SIG-M5 (cell line): ENCODE measurements around the gene RAB40B.
"Not testable (repeated sequence)": the region's sequence is repeated elsewhere in the genome, so short reads cannot be mapped to it uniquely, and the experiment has no call there.

ENCODE experiments used
- DNase-seq: peaks from one replicate; lab custom pipeline; 2025; lab: John Stamatoyannopoulos, UW

The RAB40B gene

GRCh38 chr17:82698065-82698973 is at the start of gene RAB40B:
RAB40B (minus strand) TSS chr17:82698698; CDS start chr17:82698596, 102 bp downstream.
- DNase-seq, result peak; percentile 93

DNA sequence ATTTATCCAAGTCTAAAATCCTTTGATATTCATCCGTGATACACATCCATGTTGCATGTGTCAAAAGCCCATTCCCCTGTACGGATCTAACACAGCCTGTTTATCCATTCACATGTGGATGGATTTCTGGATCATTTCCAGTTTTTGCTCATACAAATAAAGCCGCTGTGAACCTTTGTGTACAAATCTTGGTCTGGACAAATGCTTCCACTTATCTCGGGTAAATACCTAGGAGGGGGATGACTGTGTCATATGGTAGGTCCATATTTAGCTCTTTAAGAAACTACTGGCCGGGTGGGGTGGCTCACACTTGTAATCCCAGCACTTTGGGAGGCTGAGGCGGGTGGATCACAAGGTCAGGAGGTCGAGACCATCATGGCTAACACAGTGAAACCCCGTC is 47.0 kb upstream of the RAB40B start:
- DNase-seq, result no peak

- not testable (repeated sequence) for DNase-seq
These were observed 46.2 kb upstream of the RAB40B start for GRCh38 chr17:82744736-82745135.

GRCh38 chr17:82743344-82744219 is 45.1 kb upstream of the RAB40B start:
- DNase-seq, result no peak

GRCh38 chr17:82740906-82741759 is 42.6 kb upstream of the RAB40B start:
- no peak for DNase-seq

GRCh38 chr17:82737967-82738877 is 39.7 kb upstream of the RAB40B start:
- no peak for DNase-seq

- DNase-seq, result no peak
These were observed 38.1 kb upstream of the RAB40B start for GRCh38 chr17:82736511-82737185.

DNA sequence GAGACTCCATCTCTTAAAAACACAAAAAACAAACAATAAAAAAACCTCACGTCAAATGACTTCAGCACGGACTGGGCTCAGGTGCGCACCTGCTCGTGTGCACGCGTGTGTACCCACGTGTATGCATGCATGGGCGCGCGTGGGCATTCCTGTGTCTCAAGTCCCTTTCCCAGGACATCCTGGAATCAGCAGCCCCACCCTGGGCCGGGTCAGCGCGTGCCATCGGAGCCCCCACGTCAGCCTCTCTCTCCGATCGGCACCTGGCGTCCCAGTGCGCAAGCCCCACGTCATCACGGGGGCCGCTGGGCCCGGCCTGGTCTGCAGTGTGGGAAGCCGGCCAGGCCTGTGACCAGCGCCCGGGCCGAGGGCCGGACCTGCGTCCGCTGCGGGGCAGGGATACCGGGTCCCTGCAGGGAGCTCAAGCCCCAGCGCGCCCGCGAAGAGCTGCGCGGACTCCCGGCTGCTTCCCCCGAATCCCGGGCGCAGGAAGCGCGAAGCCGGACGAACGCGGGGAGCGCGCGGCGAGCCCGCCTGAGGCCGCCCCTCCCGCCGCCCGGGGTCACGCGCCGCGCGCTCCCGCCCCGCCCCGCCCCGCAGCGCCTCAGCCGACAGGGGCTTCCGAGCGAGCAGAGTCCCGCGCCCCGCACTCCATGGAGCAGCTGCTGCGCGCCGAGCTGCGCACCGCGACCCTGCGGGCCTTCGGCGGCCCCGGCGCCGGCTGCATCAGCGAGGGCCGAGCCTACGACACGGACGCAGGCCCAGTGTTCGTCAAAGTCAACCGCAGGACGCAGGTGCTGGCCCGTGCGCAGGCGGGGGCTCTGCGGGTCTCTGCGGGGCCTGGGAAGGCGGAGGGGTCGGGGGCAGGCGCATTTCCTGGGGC is 36.7 kb upstream of the RAB40B start, which contains the start of gene FN3K:
FN3K (plus strand) TSS at position 629 of the 880 bp plus-strand sequence; CDS start at position 651, 22 bp downstream.
- no peak for DNase-seq

GRCh38 chr17:82732118-82732743 is 33.7 kb upstream of the RAB40B start:
- DNase-seq, result no peak

DNA sequence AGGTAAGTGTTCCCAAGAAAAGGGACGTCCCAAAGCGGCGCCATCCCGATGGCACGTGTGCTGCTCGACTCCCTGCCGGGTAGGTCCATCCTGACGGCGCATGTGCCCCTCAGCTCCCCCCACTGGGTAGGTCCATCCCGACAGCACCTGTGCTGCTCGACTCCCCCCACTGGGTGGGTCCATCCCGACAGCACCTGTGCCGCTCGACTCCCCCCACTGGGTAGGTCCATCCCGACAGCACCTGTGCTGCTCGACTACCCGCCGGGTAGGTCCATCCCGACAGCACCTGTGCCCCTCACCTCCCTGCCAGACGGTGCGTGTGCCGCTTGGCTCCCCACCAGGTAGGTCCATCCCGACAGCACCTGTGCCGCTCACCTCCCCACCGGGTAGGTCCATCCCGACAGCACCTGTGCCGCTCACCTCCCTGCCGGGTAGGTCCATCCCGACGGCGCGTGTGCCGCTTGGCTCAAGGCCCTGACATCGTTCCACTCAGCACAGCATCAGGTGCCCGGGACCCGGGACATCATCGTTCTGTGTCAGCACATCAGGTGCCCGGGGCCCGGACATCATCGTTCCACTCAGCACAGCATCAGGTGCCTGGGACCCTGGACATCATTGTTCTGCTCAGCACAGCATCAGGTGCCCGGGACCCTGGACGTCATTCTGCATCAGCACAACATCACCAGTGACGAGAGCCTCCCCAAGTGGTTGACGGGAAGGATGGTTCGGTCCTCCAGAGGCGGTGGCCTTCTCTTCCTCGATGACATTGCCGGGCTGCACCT is 31.2 kb upstream of the RAB40B start:
- DNase-seq, result no peak

DNA sequence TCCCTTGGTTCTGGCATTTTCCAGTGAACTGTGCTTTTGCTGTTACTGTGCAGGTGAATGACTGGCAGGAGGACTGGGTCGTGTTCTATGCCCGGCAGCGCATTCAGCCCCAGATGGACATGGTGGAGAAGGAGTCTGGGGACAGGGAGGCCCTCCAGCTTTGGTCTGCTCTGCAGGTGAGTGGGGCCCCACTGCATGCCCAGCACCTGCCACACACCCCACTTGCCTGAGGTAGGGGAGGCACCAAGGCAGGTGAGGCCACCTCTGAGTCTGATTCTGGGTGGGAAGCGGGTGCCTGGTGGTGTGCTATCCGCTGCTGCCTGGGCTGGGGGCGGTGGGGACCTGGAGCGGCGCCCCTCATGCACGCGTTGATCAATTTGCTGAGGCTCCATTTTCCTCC is 27.9 kb upstream of the RAB40B start:
- no peak for DNase-seq

GRCh38 chr17:82723169-82723807 is 24.8 kb upstream of the RAB40B start:
- no peak for DNase-seq

- DNase-seq, result no peak
These were observed 24.0 kb upstream of the RAB40B start for GRCh38 chr17:82722341-82723013.

DNA sequence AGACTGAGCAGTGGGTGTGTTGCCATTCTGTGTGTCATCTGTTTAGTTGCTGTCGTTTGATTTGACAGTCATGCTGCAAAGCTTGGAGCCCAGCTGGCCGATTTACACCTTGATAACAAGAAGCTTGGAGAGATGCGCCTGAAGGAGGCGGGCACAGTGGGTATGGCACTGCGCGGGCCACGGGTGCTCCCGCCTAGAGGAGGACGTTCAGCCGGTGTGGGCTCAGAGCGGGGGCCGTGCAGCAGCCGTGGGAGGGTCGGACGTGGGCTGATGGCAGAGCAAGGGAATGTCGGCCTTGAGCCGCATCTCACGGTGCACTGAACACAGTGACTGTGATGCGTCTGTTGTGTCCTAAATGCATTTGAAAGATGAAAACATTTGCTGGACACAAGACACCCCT is 21.7 kb upstream of the RAB40B start:
- no peak for DNase-seq

GRCh38 chr17:82718986-82719685 is 20.6 kb upstream of the RAB40B start:
- no peak for DNase-seq
